H1 (cell line): ENCODE data around the gene TCEA3. TPM values are rescaled to one million over a fixed set of nuclear protein-coding genes. Genes with fewer than 3 reads are reported as not detected.
A peak's percentile ranks its signal among the peaks of the same experiment; 100 is the strongest.

Experiments used
- CTCF ChIA-PET: fragments of 300-600 bp; sonication (Branson Sonifier 250); formaldehyde crosslinking; loops from one replicate; lab custom pipeline; 2021; ENCODE audit not compliant: partially characterized antibody; lab: Charles Lee
- POLR2A ChIA-PET: fragments of 300-600 bp; sonication (Branson Sonifier 250); formaldehyde crosslinking; loops from one replicate; lab custom pipeline; 2021; ENCODE audit warnings: inconsistent platforms; ENCODE audit not compliant: partially characterized antibody; lab: Charles Lee
- DNase-seq, 2 experiments: peaks; one replicate each; pipeline versions ENCODE4 v3.0.0 to v3.0.0-alpha.2; 2010 to 2022; ENCODE audit warnings: low spot score in 2 of 2, low read depth in 1 of 2, mixed read lengths in 1 of 2
- FAIRE-seq: peaks from 2 replicates; lab custom pipeline; 2011; peaks lifted over from hg19 to GRCh38; lab: Jason Lieb, UNC
- H2AFZ ChIP-seq: 2 replicates; pipeline ENCODE4 v1.8.1; 2012; ENCODE audit warnings: low read length, inconsistent platforms
- H2AK5ac ChIP-seq: 2 replicates; pipeline ENCODE4 v1.6.1; 2013; ENCODE audit warnings: low read depth, low read length
- H2BK120ac ChIP-seq: replicated peaks from 2 replicates; pipeline ENCODE3; 2013; ENCODE audit warnings: low read depth, low read length, inconsistent platforms
- H2BK12ac ChIP-seq: 2 replicates; pipeline ENCODE4 v1.6.1; 2013; ENCODE audit warnings: low read depth, low read length
- H2BK15ac ChIP-seq: 2 replicates; pipeline ENCODE4 v1.6.1; 2013; ENCODE audit warnings: low read length
- H2BK20ac ChIP-seq: 2 replicates; pipeline ENCODE4 v1.6.1; 2013; ENCODE audit warnings: low read length
- H2BK5ac ChIP-seq: 2 replicates; pipeline ENCODE4 v1.6.1; 2013; ENCODE audit warnings: low read depth, low read length
- H3K14ac ChIP-seq: 2 replicates; pipeline ENCODE4 v1.6.1; 2013; ENCODE audit warnings: inconsistent platforms; ENCODE audit not compliant: insufficient read length
- H3K18ac ChIP-seq: 2 replicates; pipeline ENCODE4 v1.6.1; 2013; ENCODE audit warnings: low read length; ENCODE audit errors: extremely low read depth
- H3K23ac ChIP-seq: 2 replicates; pipeline ENCODE4 v1.6.1; 2013; ENCODE audit warnings: inconsistent platforms; ENCODE audit not compliant: insufficient read length
- H3K23me2 ChIP-seq: 2 replicates; pipeline ENCODE4 v1.6.1; 2013; ENCODE audit warnings: low read depth, low read length
- H3K27ac ChIP-seq: 2 replicates; pipeline ENCODE4 v1.6.1; 2011; ENCODE audit warnings: low read depth, low read length, inconsistent platforms
- H3K27me3 ChIP-seq, 4 experiments: replicated peaks in 1 of 4; 1 replicate in 1 of 4; 2 replicates in 3 of 4; pipeline versions ENCODE4 v1.6.1 to v1.8.1; 2011 to 2013; ENCODE audit warnings: low read length in 3 of 4, mild to moderate bottlenecking in 3 of 4, inconsistent platforms in 2 of 4, mixed read lengths in 2 of 4, moderate library complexity in 1 of 4; ENCODE audit not compliant: control insufficient read depth in 3 of 4, insufficient read depth in 3 of 4; ENCODE audit errors: extremely low read depth in 1 of 4
- H3K36me3 ChIP-seq, 4 experiments: 2 replicates each; pipeline versions ENCODE4 v1.6.1 to v1.8.1; 2011 to 2013; ENCODE audit warnings: mild to moderate bottlenecking in 4 of 4, low read length in 3 of 4, moderate library complexity in 2 of 4, control low read depth in 1 of 4, inconsistent platforms in 1 of 4; ENCODE audit not compliant: insufficient read depth in 4 of 4, control insufficient read depth in 2 of 4
- H3K4ac ChIP-seq: replicated peaks from 2 replicates; pipeline ENCODE3; 2013; ENCODE audit warnings: low read length, low read depth, mixed read lengths, inconsistent platforms; ENCODE audit not compliant: insufficient read length
- H3K4me1 ChIP-seq, 4 experiments: replicated peaks in 1 of 4; 1 replicate in 1 of 4; 2 replicates in 3 of 4; pipeline versions ENCODE4 v1.6.1 to v1.8.1; 2011 to 2013; ENCODE audit warnings: low read length in 3 of 4, inconsistent platforms in 2 of 4, mixed read lengths in 1 of 4; ENCODE audit not compliant: insufficient read depth in 4 of 4, control insufficient read depth in 3 of 4
- H3K4me2 ChIP-seq, 2 experiments: 2 replicates each; pipeline versions ENCODE4 v1.6.1 to v1.8.1; 2011 to 2013; ENCODE audit warnings: low read depth in 2 of 2, low read length in 2 of 2, control low read depth in 1 of 2, inconsistent platforms in 1 of 2, mild to moderate bottlenecking in 1 of 2; ENCODE audit not compliant: insufficient read depth in 1 of 2
- H3K4me3 ChIP-seq, 4 experiments: fragments of 200-600, 300-600 bp in 1 of 4; sonication (generic), shearing (Covaris generic), sonication (Bioruptor Twin) in 1 of 4; 2 replicates each; pipeline versions ENCODE4 v1.5.1 to v1.8.1; 2011 to 2016; ENCODE audit warnings: low read length in 4 of 4, low read depth in 3 of 4, control low read depth in 2 of 4, inconsistent platforms in 2 of 4, mild to moderate bottlenecking in 2 of 4, mixed read lengths in 1 of 4, moderate library complexity in 1 of 4; ENCODE audit not compliant: insufficient read depth in 2 of 4; ENCODE audit errors: extremely low read depth in 1 of 4
- H3K56ac ChIP-seq: replicated peaks from 2 replicates; pipeline ENCODE3; 2013; ENCODE audit warnings: low read depth, mild to moderate bottlenecking, mixed read lengths, low read length, inconsistent platforms; ENCODE audit not compliant: insufficient read length
- H3K79me1 ChIP-seq: 2 replicates; pipeline ENCODE4 v1.6.1; 2013; ENCODE audit warnings: low read depth, low read length, control low read depth
- H3K79me2 ChIP-seq, 2 experiments: 2 replicates each; pipeline versions ENCODE4 v1.6.1 to v1.8.1; 2012 to 2013; ENCODE audit warnings: low read length in 2 of 2, mild to moderate bottlenecking in 2 of 2, inconsistent platforms in 1 of 2; ENCODE audit not compliant: insufficient read depth in 2 of 2, control insufficient read depth in 1 of 2
- H3K9ac ChIP-seq, 4 experiments: replicated peaks in 1 of 4; 1 replicate in 1 of 4; 2 replicates in 3 of 4; pipeline versions ENCODE4 v1.6.1 to v1.8.1; 2011 to 2013; ENCODE audit warnings: low read depth in 3 of 4, low read length in 3 of 4, control low read depth in 2 of 4, mild to moderate bottlenecking in 2 of 4, moderate library complexity in 2 of 4, inconsistent platforms in 1 of 4; ENCODE audit errors: extremely low read depth in 1 of 4
- H3K9me3 ChIP-seq, 2 experiments: 2 replicates each; pipeline versions ENCODE4 v1.6.1 to v1.8.1; 2012 to 2013; ENCODE audit warnings: mild to moderate bottlenecking in 2 of 2, moderate library complexity in 2 of 2, control low read depth in 1 of 2, inconsistent platforms in 1 of 2, low read depth in 1 of 2, low read length in 1 of 2, mixed read lengths in 1 of 2; ENCODE audit not compliant: insufficient read depth in 2 of 2
- H4K20me1 ChIP-seq, 2 experiments: replicated peaks in 1 of 2; 2 replicates each; pipeline versions ENCODE3 to v1.8.1; 2011 to 2013; ENCODE audit warnings: inconsistent platforms in 2 of 2, low read length in 2 of 2, mild to moderate bottlenecking in 1 of 2; ENCODE audit not compliant: insufficient read depth in 2 of 2, control insufficient read depth in 1 of 2
- H4K5ac ChIP-seq: 2 replicates; pipeline ENCODE4 v1.6.1; 2013; ENCODE audit warnings: low read length, low read depth, mixed read lengths, inconsistent platforms; ENCODE audit not compliant: insufficient read length
- H4K8ac ChIP-seq: 2 replicates; pipeline ENCODE4 v1.8.0; 2013; ENCODE audit warnings: mild to moderate bottlenecking, moderate library complexity, low read length, inconsistent platforms; ENCODE audit not compliant: insufficient read depth; ENCODE audit errors: extremely low read depth
- H4K91ac ChIP-seq: replicated peaks from 2 replicates; pipeline ENCODE3; 2013; ENCODE audit warnings: low read length, mixed read lengths, inconsistent platforms; ENCODE audit not compliant: insufficient read length
- BACH1 ChIP-seq: IDR thresholded peaks from 2 replicates; pipeline ENCODE4 v1.6.1; 2012; ENCODE audit warnings: low read length, improper control_type of control experiment
- CBX5 ChIP-seq: fragments of 300-800, 300-1000 bp; sonication (generic); IDR thresholded peaks from 2 replicates; pipeline ENCODE4 v1.7.1; 2016; ENCODE audit warnings: antibody characterized with exemption, low read length, low read depth
- CHD2 ChIP-seq: IDR thresholded peaks from 2 replicates; pipeline ENCODE4 v1.6.1; 2012; ENCODE audit warnings: low read length, improper control_type of control experiment
- CTBP2 ChIP-seq: IDR thresholded peaks from 2 replicates; pipeline ENCODE4 v1.7.0; 2011; ENCODE audit warnings: borderline replicate concordance, mild to moderate bottlenecking, moderate library complexity, mixed read lengths, low read length; ENCODE audit not compliant: insufficient read depth, insufficient read length
- HDAC6 ChIP-seq: IDR thresholded peaks from one replicate; pipeline ENCODE4 v1.7.1; 2012; ENCODE audit warnings: low read depth, mild to moderate bottlenecking, inconsistent platforms, low read length, moderate library complexity
- PHF8 ChIP-seq: fragments of 200-600 bp; sonication (generic); conservative IDR thresholded peaks from 2 replicates; pipeline ENCODE4 v1.7.1; 2012; ENCODE audit warnings: low read depth, mild to moderate bottlenecking, inconsistent platforms, low read length, moderate library complexity
- POLR2A ChIP-seq, 2 experiments: IDR thresholded peaks; 1 replicate in 1 of 2; 2 replicates in 1 of 2; pipeline ENCODE4 v1.6.1; 2011; ENCODE audit warnings: low read depth in 2 of 2, low read length in 2 of 2, mild to moderate bottlenecking in 2 of 2; ENCODE audit errors: control extremely low read depth in 1 of 2
- SP1 ChIP-seq: IDR thresholded peaks from 2 replicates; pipeline ENCODE4 v1.6.1; 2011; ENCODE audit warnings: low read depth, low read length
- SUZ12 ChIP-seq: fragments of 200-600 bp; sonication (generic); IDR thresholded peaks from 2 replicates; pipeline ENCODE4 v1.6.1; 2012; ENCODE audit warnings: mild to moderate bottlenecking, inconsistent platforms, low read length, moderate library complexity, mixed read lengths
- TAF7 ChIP-seq: optimal IDR thresholded peaks from 2 replicates; pipeline ENCODE3; 2011; ENCODE audit warnings: low read depth, mild to moderate bottlenecking, inconsistent platforms, low read length, moderate library complexity, borderline replicate concordance
- TCF12 ChIP-seq: IDR thresholded peaks from 2 replicates; pipeline ENCODE4 v1.6.1; 2011; ENCODE audit warnings: low read depth, mild to moderate bottlenecking, low read length
- WGBS, 2 experiments: shearing (Covaris generic) in 1 of 2; methylation state at CpG; one replicate each; pipeline versions ENCODE4 v1.1.6 to v1.1.7; 2013 to 2015; ENCODE audit warnings: low lambda C conversion rate in 2 of 2, mixed read lengths in 2 of 2, inconsistent platforms in 1 of 2, low coverage in 1 of 2, missing lambda C conversion rate in 1 of 2; ENCODE audit not compliant: insufficient replicate concordance in 2 of 2, insufficient coverage in 1 of 2, insufficient read length in 1 of 2; ENCODE audit errors: extremely low coverage in 1 of 2, missing lambda C conversion rate in 1 of 2; 5-methylcytosine and 5-hydroxymethylcytosine counted together
- polyA plus RNA-seq, 7 experiments: library from polyadenylated mRNA; depleted of rRNA in 3 of 7; stranded (reverse) in 5 of 7; unstranded in 2 of 7; fragments of >200 nt in 5 of 7; fragments of 200-250 nt in 2 of 7; gene quantifications; 1 replicate in 5 of 7; 2 replicates in 1 of 7; 4 replicates in 1 of 7; pipeline versions ENCODE4 v1.2.1 to v1.2.3, GENCODE V29; 2011 to 2013; ENCODE audit warnings: missing spikeins in 2 of 7, mixed read lengths in 2 of 7
- total RNA-seq: library from RNA; stranded (reverse); fragmentation: NEBNext Ultra II Directional; extraction: Animal tissue kit (Norgen Biotek cat#: 25700); gene quantifications from 2 replicates; pipeline ENCODE4 v1.2.1, GENCODE V29; 2021

The TCEA3 gene
- total and polyA plus RNA-seq, 2 of the 8 experiments (the other 6 are each of a cell fraction or from before 2014, with no cell fraction given): 0.08 TPM; not detected in 1

- ChIA-PET CTCF (interaction anchor here (1.1 to 3.7 kb wide), 6 partner anchors 26 to 182 kb away, joined by 3 to 19 read pairs (median 7); no protein-coding TSS in a partner anchor), POLR2A (interaction anchor here (1.4 to 3.5 kb wide), 3 partner anchors 11 to 24 kb away, joined by 4 to 23 read pairs (median 17); partner anchors contain the start of gene HNRNPR)
- Histone ChIP-seq H2AFZ (peak overlapping the region; percentile 88), H3K4me1 (peaks cover 2 to 13% (median 4%) of the 10 kb centered on the region in 4 experiments; a peak in 6 of 7 replicates), H4K8ac (no peak overlapping the region), H2AK5ac (no peak overlapping the region), H3K18ac (peak overlapping the region; percentile 83), H3K23ac (no peak overlapping the region), H3K23me2 (peaks cover 10% of the 10 kb centered on the region), H3K4ac (peak overlapping the region; percentile 94), H3K9ac (peak overlapping the region; percentile 36 to 56 (median 42); a peak in 5 of 7 replicates), H3K79me2 (no peaks in the 10 kb centered on the region), H4K91ac (peak overlapping the region; percentile 78), H3K4me3 (peak overlapping the region; percentile 68 to 95 (median 83)), H3K27me3 (peaks cover 51 to 81% (median 71%) of the 10 kb centered on the region in 4 experiments), H3K14ac (no peak overlapping the region), H3K4me2 (peak overlapping the region; percentile 76 to 96), H2BK20ac (no peak overlapping the region), H2BK120ac (peak overlapping the region; percentile 43), H4K5ac (peak overlapping the region; percentile 78), H4K20me1 (peaks cover 7 to 9% of the 10 kb centered on the region in 2 experiments), H3K56ac (no peak overlapping the region), H2BK5ac (peak overlapping the region; percentile 81), H3K36me3 (no peaks in the 10 kb centered on the region), H3K27ac (no peak overlapping the region; the same call in 1 of the 2 replicates), H2BK12ac (no peak overlapping the region; the same call in 1 of the 2 replicates), H3K9me3 (peaks cover 0 to 11% of the 10 kb centered on the region in 2 experiments; a peak in 2 of 4 replicates), H2BK15ac (no peak overlapping the region), H3K79me1 (no peaks in the 10 kb centered on the region)
- WGBS, 2 experiments: 2% methylated on average over 60 of the region's 61 CpGs; no CpG with 5 or more reads in 1 of the 2 experiments
- no peak for FAIRE-seq
- DNase-seq: peak; percentile 70 to 88
- TF ChIP-seq CTBP2 (no peak), PHF8 (peak; percentile 48), CBX5 (no peak), HDAC6 (no peak), SP1 (no peak), SUZ12 (no peak), CHD2 (no peak), BACH1 (no peak), POLR2A (IDR thresholded peaks at IDR 0.05; ENCODE audit: control extremely low read depth in 1 of 2, low read depth in 2 of 2, low read length in 2 of 2) (no peak; a peak in 1 of 3 replicates), TCF12 (no peak), TAF7 (no peak)
Observed at GRCh38 chr1:23368562-23369334, 55.8 kb downstream of the TCEA3 start.
